Measurements from ENCODE around the gene GCNT1.
"Not testable (repeated sequence)": the region's sequence is repeated elsewhere in the genome, so short reads cannot be mapped to it uniquely, and the experiment has no call there.

Gene GCNT1

GRCh38 chr9:76486151-76486550 lies 27.2 kb downstream of the GCNT1 start:
- Histone ChIP-seq H3K9me2 (ENCODE audit: low read depth, low read length) (no peaks in the 10 kb centered on the region), H3K27me3 (ENCODE audit: insufficient read depth, low read length) (no peaks in the 10 kb centered on the region), H3K79me2 (ENCODE audit: insufficient read depth, low read length) (peaks cover 80% of the 10 kb centered on the region), H3K27ac (ENCODE audit: low read depth, low read length, poor library complexity, severe bottlenecking) (no peak overlapping the region), H3F3A (ENCODE audit: insufficient read depth, low read length) (no peaks in the 10 kb centered on the region), H3K4me2 (ENCODE audit: low read length) (no peak overlapping the region), H4K20me1 (ENCODE audit: insufficient read depth, low read length) (no peaks in the 10 kb centered on the region), H3K36me3 (ENCODE audit: insufficient read depth, low read length) (peaks cover 67% of the 10 kb centered on the region), H3K4me3 (ENCODE audit: low read depth, low read length, poor library complexity, severe bottlenecking) (no peak overlapping the region), H2AFZ (ENCODE audit: low read length) (no peak overlapping the region), H3K4me1 (ENCODE audit: insufficient read depth, low read length, severe bottlenecking) (no peaks in the 10 kb centered on the region), H3K9me3 (ENCODE audit: low read length) (peaks cover 6% of the 10 kb centered on the region), H3K9ac (ENCODE audit: low read length) (no peak overlapping the region)
- no peak for TF ChIP-seq EZH2 (IDR thresholded peaks at IDR 0.05; ENCODE audit: borderline replicate concordance, low read length)
- TF ChIP-seq CTCF (IDR thresholded peaks at IDR 0.05; ENCODE audit: low read length) = no peak

GRCh38 chr9:76490249-76490990 lies 31.4 kb downstream of the GCNT1 start:
- Histone ChIP-seq H4K20me1 (ENCODE audit: insufficient read depth, low read length) (no peaks in the 10 kb centered on the region), H3K36me3 (ENCODE audit: insufficient read depth, low read length) (peaks cover 82% of the 10 kb centered on the region), H3K27ac (ENCODE audit: low read depth, low read length, poor library complexity, severe bottlenecking) (no peak overlapping the region), H3K4me1 (ENCODE audit: insufficient read depth, low read length, severe bottlenecking) (no peaks in the 10 kb centered on the region), H3K4me2 (ENCODE audit: low read length) (no peak overlapping the region), H3K9ac (ENCODE audit: low read length) (no peak overlapping the region), H3K9me2 (ENCODE audit: low read depth, low read length) (no peaks in the 10 kb centered on the region), H2AFZ (ENCODE audit: low read length) (no peak overlapping the region), H3K79me2 (ENCODE audit: insufficient read depth, low read length) (peaks cover 51% of the 10 kb centered on the region), H3K4me3 (ENCODE audit: low read depth, low read length, poor library complexity, severe bottlenecking) (no peak overlapping the region), H3K27me3 (ENCODE audit: insufficient read depth, low read length) (no peaks in the 10 kb centered on the region), H3K9me3 (ENCODE audit: low read length) (peaks cover 6% of the 10 kb centered on the region), H3F3A (ENCODE audit: insufficient read depth, low read length) (no peaks in the 10 kb centered on the region)
- TF ChIP-seq EZH2 (IDR thresholded peaks at IDR 0.05; ENCODE audit: borderline replicate concordance, low read length) (no peak), CTCF (IDR thresholded peaks at IDR 0.05; ENCODE audit: low read length) (no peak)

GRCh38 chr9:76491056-76491455 lies 32.1 kb downstream of the GCNT1 start:
- not testable (repeated sequence) for H3K4me1 ChIP-seq (ENCODE audit: insufficient read depth, low read length, severe bottlenecking); H4K20me1 ChIP-seq (ENCODE audit: insufficient read depth, low read length); H3K27ac ChIP-seq (ENCODE audit: low read depth, low read length, poor library complexity, severe bottlenecking); H3K9me2 ChIP-seq (ENCODE audit: low read depth, low read length); H3K4me2 ChIP-seq (ENCODE audit: low read length); H3K9me3 ChIP-seq (ENCODE audit: low read length); H3K9ac ChIP-seq (ENCODE audit: low read length); H2AFZ ChIP-seq (ENCODE audit: low read length); H3K4me3 ChIP-seq (ENCODE audit: low read depth, low read length, poor library complexity, severe bottlenecking); H3F3A ChIP-seq (ENCODE audit: insufficient read depth, low read length); H3K27me3 ChIP-seq (ENCODE audit: insufficient read depth, low read length)
- Histone ChIP-seq H3K79me2 (ENCODE audit: insufficient read depth, low read length) (peaks cover 51% of the 10 kb centered on the region), H3K36me3 (ENCODE audit: insufficient read depth, low read length) (peaks cover 81% of the 10 kb centered on the region)

GRCh38 chr9:76493496-76493895 lies 34.5 kb downstream of the GCNT1 start:
- not testable (repeated sequence) for H3K9me2 ChIP-seq (ENCODE audit: low read depth, low read length); H3K27me3 ChIP-seq (ENCODE audit: insufficient read depth, low read length); H2AFZ ChIP-seq (ENCODE audit: low read length); H3K4me1 ChIP-seq (ENCODE audit: insufficient read depth, low read length, severe bottlenecking); H3K4me2 ChIP-seq (ENCODE audit: low read length); H3K27ac ChIP-seq (ENCODE audit: low read depth, low read length, poor library complexity, severe bottlenecking); H4K20me1 ChIP-seq (ENCODE audit: insufficient read depth, low read length); H3K9ac ChIP-seq (ENCODE audit: low read length); H3K4me3 ChIP-seq (ENCODE audit: low read depth, low read length, poor library complexity, severe bottlenecking); H3K9me3 ChIP-seq (ENCODE audit: low read length); H3F3A ChIP-seq (ENCODE audit: insufficient read depth, low read length)
- Histone ChIP-seq H3K79me2 (ENCODE audit: insufficient read depth, low read length) (peaks cover 51% of the 10 kb centered on the region), H3K36me3 (ENCODE audit: insufficient read depth, low read length) (peaks cover 71% of the 10 kb centered on the region)

Data from OCI-LY1 (cell line).